ENCODE data around the gene AGMO. TPM values are rescaled to one million over a fixed set of nuclear protein-coding genes. Genes with fewer than 3 reads are reported as not detected.

The AGMO gene
- total and polyA plus RNA-seq, 2 of the 8 experiments (the other 6 are each of a cell fraction or from before 2014, with no cell fraction given), result 0.22 to 0.45 TPM

DNA sequence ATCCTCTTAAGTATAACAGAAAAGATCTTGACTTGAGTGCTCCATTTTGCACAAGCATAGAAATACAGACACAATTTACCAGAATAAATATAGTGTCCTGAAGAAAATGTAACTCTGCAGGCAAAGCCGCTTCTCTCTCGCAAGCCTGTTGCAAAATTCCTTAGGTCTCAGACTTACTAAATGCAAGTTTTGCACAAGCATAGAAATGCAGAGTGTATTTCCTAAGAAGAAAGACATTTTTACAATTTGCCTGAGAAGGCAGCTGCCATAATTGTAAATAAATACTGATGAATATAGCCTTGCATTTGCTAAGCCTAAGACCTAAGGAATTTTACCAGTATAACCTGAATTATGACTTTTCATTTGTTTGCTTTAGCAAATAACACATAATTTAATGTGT, 67.1 kb downstream of the AGMO start:
- WGBS, 2 experiments (ENCODE audit: extremely low coverage in 1 of 2, insufficient coverage in 1 of 2, insufficient read length in 1 of 2, insufficient replicate concordance in 2 of 2, low coverage in 1 of 2, low lambda C conversion rate in 2 of 2, missing lambda C conversion rate in 1 of 2), result 77% methylated on average over 2 of the region's 2 CpGs; no CpG with 5 or more reads in 1 of the 2 experiments
- no peaks in the 10 kb centered on the region for H3K79me2 ChIP-seq (ENCODE audit: control insufficient read depth in 1 of 2, insufficient read depth in 2 of 2, low read length in 2 of 2)
- H3K9me3 ChIP-seq (ENCODE audit: insufficient read depth in 2 of 2, low read depth in 1 of 2, low read length in 1 of 2), result no peaks in the 10 kb centered on the region
- H2AFZ ChIP-seq (ENCODE audit: low read length), result no peak overlapping the region
- FAIRE-seq (no peak), DNase-seq (ENCODE audit: low read depth in 1 of 2, low spot score in 2 of 2) (no peak)
- H3K18ac ChIP-seq (ENCODE audit: extremely low read depth, low read length), result no peak overlapping the region
- no peak overlapping the region for H2BK20ac ChIP-seq (ENCODE audit: low read length)
- no peak for TF ChIP-seq KDM5A (IDR thresholded peaks at IDR 0.05; ENCODE audit: low read length)
- no peak for TF ChIP-seq SAP30 (IDR thresholded peaks at IDR 0.05; ENCODE audit: insufficient read depth, insufficient replicate concordance, low read length)
- TF ChIP-seq NRF1 (IDR thresholded peaks at IDR 0.05; ENCODE audit: low read depth, low read length), result no peak
- no peak for TF ChIP-seq HDAC2 (IDR thresholded peaks at IDR 0.05; ENCODE audit: borderline replicate concordance in 1 of 2, low read depth in 2 of 2, low read length in 2 of 2)
- no peak for TF ChIP-seq POU5F1 (IDR thresholded peaks at IDR 0.05; ENCODE audit: low read depth, low read length)
- no peak for TF ChIP-seq CBX5 (IDR thresholded peaks at IDR 0.05; ENCODE audit: low read depth, low read length)
- TF ChIP-seq RAD21 (IDR thresholded peaks at IDR 0.05 in 1 of 2, conservative IDR thresholded peaks at IDR 0.05 in 1 of 2; ENCODE audit: low read depth in 2 of 2, low read length in 2 of 2), result no peak
- H2BK120ac ChIP-seq (replicated peaks; ENCODE audit: low read depth, low read length), result no peak overlapping the region
- no peaks in the 10 kb centered on the region for H3K36me3 ChIP-seq (ENCODE audit: control insufficient read depth in 2 of 4, insufficient read depth in 4 of 4, low read length in 3 of 4)
- H4K5ac ChIP-seq (ENCODE audit: insufficient read length, low read depth, low read length), result no peak overlapping the region
- ChIA-PET POLR2A (ENCODE audit: partially characterized antibody) (no interaction called here), CTCF (ENCODE audit: partially characterized antibody) (no interaction called here)
- H3K4me3 ChIP-seq (ENCODE audit: extremely low read depth in 1 of 4, insufficient read depth in 2 of 4, low read depth in 3 of 4, low read length in 4 of 4), result no peak overlapping the region
- H3K27me3 ChIP-seq (replicated peaks in 1 of 4; ENCODE audit: control insufficient read depth in 3 of 4, extremely low read depth in 1 of 4, insufficient read depth in 3 of 4, low read length in 3 of 4), result no peaks in the 10 kb centered on the region
- no peaks in the 10 kb centered on the region for H4K20me1 ChIP-seq (replicated peaks in 1 of 2; ENCODE audit: control insufficient read depth in 1 of 2, insufficient read depth in 2 of 2, low read length in 2 of 2)
- H3K27ac ChIP-seq (ENCODE audit: low read depth, low read length), result no peak overlapping the region
- no peak overlapping the region for H3K4me2 ChIP-seq (ENCODE audit: insufficient read depth in 1 of 2, low read depth in 2 of 2, low read length in 2 of 2)
- no peaks in the 10 kb centered on the region for H3K4me1 ChIP-seq (replicated peaks in 1 of 4; ENCODE audit: control insufficient read depth in 3 of 4, insufficient read depth in 4 of 4, low read length in 3 of 4)
- H3K56ac ChIP-seq (replicated peaks; ENCODE audit: insufficient read length, low read depth, low read length), result no peak overlapping the region
- H3K9ac ChIP-seq (replicated peaks in 1 of 4; ENCODE audit: extremely low read depth in 1 of 4, low read depth in 3 of 4, low read length in 3 of 4), result no peak overlapping the region
- H2AK5ac ChIP-seq (ENCODE audit: low read depth, low read length), result no peak overlapping the region
- H2BK15ac ChIP-seq (ENCODE audit: low read length), result no peak overlapping the region
- H3K79me1 ChIP-seq (ENCODE audit: low read depth, low read length), result no peaks in the 10 kb centered on the region
- no peak overlapping the region for H3K23ac ChIP-seq (ENCODE audit: insufficient read length)
- no peak overlapping the region for H2BK5ac ChIP-seq (ENCODE audit: low read depth, low read length)
- no peak overlapping the region for H4K8ac ChIP-seq (ENCODE audit: extremely low read depth, insufficient read depth, low read length)
- H4K91ac ChIP-seq (replicated peaks; ENCODE audit: insufficient read length, low read length), result no peak overlapping the region
- H3K14ac ChIP-seq (ENCODE audit: insufficient read length), result no peak overlapping the region
- H2BK12ac ChIP-seq (ENCODE audit: low read depth, low read length), result no peak overlapping the region
- no peaks in the 10 kb centered on the region; the same call in 1 of the 2 replicates for H3K23me2 ChIP-seq (ENCODE audit: low read depth, low read length)
- H3K4ac ChIP-seq (replicated peaks; ENCODE audit: insufficient read length, low read depth, low read length), result no peak overlapping the region
